Activated CD8-positive, alpha-beta memory T cell treated with anti-CD3 and anti-CD28 coated beads for 1 hour (primary cell): Measurements from ENCODE around the gene CCDC116.
"Not testable (repeated sequence)": the region's sequence is repeated elsewhere in the genome, so short reads cannot be mapped to it uniquely, and the experiment has no call there.

ENCODE experiments used
- DNase-seq, 2 donors: peaks; one replicate each; pipeline ENCODE4 v3.0.0-alpha.2; 2020; ENCODE audit warnings: low read depth in 1 of 2; ENCODE audit errors: extremely low read depth in 1 of 2

The CCDC116 gene

DNA sequence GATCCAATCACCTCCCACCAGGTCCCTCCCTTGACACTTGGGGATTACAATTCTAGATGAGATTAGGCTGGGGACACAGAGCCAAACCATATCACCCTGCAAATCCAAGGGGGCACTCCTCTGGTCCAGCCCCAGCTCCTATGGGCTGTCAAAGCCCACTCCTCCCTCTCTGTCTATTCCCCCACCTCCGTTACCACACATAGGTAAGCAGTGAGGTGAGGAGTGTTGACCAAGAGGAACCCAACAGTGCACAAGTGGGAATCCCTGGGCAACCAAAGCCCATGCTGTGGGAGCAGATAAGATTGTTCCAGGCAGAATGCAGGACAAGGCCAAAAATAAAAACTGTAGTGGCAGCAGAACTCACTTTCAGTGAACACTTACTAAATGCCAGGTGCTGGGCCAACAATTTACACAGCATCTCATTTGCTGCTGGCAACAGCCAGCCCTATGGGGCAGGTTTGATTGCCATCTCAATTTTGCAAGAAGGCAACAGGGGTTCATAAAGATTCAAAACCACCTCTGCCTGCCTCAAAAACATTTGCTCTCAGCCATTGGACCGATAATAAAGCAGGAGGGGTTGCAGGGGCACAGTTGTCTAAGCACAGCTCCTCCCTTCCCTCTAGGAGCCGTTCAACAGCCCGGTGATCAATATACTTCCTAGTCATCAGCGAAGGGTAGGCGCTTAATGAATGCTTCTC is 18.4 kb downstream of the CCDC116 start:
- DNase-seq: no peak

DNA sequence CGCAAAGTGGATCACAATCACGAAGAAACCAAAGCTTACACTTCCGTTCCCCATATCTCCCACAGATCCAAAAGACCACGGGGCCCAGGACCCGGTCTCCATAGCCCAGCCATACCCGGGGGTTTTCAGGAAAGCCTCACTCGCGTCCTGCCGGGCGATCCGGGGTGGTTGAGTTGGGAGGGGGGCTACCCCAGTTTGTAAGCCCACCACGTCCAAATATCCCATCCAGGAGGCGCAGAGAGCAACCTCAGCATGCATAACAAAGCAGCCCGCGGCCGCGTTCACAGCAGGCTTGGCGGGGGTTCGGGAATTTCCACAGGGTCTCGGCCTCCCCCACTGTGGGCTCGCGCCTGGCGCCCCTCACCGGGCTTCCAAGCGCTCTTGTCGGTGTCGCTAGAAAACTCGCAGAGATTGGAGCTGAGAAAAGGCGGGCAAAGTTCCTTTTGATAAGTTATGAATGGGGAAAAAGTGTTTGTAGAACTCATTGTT is 19.0 kb downstream of the CCDC116 start:
- DNase-seq: no peak

DNA sequence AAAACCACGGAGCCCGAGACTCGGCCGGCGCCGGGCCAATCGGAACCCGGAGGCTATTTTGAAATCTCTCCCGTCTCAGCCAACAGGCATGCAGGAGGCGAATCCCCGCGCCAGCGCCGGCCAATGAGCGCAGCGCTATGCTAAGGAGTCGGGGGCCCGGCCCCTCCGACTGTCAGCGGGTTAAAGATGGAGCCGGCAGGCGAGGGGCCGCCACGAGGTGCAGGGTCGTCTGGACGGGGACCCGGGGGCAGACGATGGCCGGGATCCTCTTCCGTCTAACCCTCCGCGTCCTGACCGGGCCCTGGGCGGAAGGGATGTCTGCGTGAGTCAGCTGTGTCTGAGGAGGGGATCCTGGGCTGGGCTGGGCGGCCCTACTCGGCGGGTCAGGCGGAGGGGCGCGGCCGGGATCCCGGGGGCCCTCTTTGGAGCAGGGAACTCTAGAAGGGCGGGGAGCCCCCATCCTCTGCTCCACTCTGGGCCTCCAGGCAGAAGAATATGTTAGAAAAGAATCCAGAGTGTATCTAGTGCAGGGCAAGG is 19.5 kb downstream of the CCDC116 start:
- DNase-seq: peak; percentile 43 to 68

DNA sequence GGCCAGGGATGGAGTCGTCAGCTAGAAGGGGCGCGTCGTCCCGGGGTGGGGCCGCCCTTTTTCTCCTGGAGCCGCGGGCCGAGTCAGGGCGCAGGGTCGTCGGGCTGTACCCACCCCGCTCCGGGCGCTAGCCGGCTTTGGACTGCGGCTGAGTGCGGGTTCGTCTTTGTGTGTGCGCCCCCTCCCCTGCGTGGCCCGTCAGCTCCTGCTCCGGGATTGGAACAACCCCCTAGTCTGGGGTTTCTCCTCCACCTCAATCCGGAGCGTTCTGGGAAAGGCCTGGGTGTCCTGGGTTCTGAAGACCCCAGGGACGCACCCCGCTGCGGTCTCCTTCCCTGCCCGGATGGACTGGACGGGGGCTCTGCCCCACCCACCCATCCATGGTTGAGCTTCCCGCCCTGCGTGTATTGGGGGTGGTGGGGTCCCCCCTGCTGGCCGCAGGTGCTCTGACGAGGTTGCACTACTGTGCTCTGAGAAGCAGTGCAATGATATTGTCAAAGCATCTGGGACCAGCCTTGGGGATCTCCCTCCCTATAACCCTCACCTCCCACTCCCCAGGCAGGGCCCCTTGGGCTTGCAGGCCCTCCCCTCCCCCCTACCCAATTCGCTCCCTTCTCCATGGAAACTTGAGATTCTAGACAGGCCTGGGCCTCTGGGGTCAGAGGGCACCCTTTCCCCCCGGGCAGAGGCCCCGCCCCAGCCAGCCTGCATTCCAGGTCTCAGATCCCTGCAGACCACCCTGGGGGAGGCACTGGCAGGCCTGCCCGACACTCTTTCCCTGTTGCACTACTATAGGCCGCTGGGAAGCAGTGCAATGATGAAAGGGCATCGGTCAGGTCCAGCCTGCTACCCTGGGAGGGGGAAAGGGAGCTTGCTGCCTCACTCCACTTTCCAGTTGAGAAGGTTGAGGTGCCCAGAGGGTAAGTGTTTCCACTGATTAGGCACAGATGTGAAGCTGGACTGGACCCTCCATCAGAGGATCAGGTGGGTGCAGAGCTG is 20.3 kb downstream of the CCDC116 start:
- no peak for DNase-seq

DNA sequence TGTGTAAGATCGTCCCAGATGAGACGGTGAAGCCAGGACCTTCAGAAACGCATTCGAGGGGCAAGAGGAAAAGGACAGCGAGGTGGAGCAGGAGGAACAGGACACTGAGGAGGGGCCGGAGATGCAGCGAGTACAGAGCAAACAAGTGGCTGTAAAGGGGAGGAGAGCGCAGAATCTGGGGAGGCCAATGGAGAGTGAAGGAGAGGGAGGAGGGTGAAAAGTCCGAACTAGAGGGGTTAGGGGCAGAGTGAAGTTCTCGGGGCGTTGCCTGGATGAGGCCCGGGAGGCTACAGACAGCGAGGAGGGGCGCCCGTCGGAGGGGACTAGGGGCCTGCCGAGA is 24.4 kb downstream of the CCDC116 start:
- DNase-seq: no peak

DNA sequence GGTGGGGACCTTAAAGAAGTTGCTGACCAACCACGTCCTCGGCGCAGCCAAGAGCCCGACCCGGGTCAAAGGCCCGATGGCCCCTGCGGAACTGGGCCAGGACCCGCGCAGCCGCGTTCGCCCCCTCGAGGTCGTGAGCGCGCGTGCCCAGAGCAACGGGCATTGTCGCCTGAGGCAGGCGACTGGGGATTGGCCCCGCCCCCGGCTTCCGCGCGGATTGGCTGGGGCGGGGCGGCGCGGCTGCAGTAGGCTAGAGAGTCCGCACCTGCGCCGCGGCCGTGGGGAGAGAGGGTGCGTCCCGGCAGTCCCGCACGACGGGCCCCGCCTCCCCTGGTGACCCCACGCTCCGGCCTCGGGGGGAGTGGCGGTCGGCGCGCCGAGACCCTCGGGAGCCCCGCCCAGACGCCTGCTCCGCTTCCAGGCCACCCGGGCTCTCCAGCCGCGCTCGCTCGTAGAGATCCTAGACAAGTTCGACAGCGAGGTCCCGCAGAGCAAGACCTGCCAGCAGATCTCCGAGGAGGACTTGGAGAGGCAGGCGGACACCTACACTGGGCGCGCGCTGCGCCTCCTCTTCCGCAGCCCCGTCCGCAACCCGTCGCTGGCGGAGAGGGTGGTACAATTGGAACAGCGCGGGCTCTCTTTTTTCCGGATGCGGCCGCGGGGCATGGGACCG is 24.9 kb downstream of the CCDC116 start:
- DNase-seq: peak in 1 of 2 donors; percentile 66

DNA sequence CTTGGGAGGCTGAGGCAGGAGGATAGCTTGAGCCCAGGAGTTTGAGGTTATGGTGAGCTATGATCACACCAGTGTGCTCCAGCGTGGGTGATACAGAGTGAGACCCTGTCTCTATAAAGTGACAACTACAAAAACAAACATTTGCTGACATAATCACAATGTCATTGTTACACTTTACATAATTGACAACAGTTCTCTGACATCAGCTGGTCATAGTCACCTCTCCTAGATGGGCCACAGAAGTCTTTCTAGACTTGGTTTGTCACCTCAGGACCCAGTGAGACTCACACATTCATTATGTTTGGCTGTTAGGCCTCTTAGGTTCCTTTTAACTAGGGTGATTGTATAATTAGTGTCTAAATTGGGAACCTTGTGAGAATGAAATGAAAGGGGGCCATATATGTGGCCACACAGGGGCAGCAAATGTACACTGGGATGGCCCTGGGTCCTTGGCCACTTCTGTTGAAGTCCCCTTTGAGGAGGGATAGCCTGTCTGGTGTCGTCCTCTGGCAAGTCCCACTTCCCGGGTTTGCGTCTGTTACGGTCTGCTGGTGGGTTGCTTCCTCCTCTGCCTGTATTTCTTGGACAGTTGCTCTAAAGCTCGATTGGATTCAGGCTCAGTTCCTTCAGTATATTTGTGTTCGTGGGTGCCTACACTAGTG is 27.4 kb downstream of the CCDC116 start:
- DNase-seq: no peak

DNA sequence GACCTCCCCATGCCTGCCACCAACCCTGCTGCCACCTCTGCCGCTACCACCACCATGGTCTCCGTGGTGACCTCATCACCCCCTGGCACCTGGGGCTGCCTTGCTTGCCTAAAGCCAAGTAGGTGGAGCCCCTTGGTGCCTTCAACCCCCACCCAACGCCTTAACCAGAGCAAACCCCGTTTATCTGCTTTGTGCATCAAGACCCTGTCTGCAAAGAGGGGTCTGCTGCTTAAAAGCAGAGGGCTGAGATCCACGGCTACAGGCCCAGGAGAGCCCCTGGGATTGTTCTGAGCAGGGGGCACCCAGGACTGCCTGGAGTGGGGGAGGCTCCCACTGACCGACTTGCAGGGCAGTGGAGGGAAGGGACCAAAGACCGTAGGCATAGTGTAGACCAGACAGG is 28.3 kb downstream of the CCDC116 start:
- DNase-seq: no peak

DNA sequence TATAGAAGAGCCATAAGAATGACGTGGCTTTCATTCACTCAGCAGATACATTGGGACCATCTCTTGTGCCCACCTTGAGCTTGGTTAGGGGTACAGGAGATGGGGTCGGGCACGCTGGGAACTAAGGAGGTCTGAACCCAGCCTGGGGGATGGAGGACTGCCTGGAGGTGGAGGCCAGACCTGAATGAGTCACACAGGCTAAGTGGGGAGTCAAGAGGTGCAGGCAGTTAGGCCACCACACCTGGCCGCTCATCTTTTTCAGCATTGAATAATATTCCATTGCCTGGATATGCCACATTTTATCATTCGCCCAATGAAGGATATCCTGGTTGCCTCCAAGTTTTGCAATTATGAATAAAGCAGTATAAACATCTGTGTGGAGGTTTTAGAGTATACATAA is 29.4 kb downstream of the CCDC116 start:
- no peak for DNase-seq

DNA sequence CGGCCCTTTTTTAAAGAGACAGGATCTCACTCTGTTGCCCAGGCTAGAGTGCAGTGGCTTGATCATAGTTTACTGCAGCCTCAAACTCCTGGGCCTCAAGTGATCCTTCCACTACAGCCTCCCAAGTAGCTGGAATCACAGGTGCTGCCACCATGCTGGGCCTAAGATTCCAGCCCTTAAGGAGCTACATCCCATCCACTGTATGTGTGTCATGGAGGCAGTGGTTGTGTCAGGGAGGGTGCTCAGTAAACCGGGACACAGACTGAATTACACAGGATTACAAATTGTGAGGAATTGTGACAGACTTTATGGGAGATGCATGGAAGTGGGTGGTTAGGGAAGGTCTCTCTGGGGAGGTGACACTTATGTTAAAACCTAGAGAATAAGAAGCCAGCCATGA is 31.2 kb downstream of the CCDC116 start:
- no peak for DNase-seq

DNA sequence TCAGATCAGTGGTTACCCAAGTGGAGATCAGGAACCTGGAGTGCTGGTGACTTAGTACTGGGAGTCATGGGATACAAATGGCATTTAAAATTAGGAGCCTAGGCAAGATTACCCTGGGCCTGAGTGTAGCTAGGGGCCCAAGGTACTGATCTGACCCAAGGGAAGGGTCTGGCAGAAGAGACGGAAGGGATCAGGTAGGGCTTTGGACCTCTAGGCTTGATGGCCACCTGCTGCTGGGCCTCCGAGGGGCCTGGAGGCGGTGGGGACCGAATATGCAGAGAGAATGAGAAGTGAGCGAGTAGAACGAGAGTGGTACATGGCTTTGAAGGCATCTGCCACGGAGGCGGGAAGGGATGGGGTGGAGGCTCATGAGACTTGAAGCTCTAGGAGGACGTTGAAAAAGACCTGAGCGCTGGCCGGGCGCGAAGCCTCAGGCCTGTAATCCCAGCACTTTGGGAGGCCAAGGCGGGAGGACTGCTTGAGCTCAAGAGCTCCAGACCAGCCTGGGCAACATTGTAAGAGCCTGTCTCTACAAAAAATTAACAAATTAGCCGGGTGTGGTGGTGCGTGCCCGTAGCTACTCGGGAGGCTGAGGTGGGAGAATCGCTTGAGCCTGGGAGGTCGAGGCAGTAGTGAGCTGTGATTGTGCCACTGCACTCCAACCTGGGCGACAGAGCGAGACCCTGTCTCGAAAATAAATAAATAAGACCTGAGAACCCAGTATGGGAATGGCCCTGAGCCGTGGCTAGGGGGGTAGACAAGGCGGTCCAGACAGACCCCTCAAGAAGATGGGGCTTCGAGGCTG is 32.7 kb downstream of the CCDC116 start:
- DNase-seq: no peak

DNA sequence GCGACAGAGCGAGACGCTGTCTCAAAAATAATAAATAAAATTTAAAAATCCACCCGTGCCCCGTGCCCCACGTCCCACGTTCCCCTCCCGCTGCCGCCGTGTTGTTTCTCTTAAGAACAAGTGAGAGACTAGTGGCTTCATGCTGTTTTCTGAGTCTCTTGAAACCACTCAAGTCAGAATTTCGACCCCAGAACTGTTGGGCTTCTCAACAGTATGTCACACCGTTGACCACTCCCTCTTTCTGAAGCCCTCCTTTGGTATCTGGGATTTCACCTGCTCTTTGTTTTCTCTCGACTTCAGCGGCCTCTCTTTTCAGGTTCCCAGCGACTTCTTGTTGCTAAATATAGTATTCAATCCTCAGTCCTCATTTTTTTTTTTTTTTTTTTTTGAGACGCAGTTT is 34.2 kb downstream of the CCDC116 start:
- DNase-seq: no peak

DNA sequence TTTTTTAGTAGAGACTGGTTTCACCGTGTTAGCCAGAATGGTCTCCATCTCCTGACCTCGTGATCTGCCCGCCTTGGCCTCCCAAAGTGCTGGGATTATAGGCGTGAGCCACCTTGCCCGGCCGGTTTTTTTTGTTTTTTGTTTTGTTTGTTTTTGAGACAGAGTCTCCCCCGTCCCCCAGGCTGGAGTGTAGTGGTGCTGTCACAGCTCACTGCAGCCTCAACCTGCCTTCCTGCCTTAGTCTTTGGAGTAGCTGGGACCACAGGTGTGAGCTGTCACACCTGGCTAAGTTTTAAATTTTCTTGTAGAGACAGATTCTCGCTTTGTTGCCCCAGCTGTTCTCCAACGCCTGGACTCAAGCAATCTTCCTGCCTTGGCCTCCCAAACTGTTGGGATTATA is 36.5 kb downstream of the CCDC116 start:
- DNase-seq: no peak

DNA sequence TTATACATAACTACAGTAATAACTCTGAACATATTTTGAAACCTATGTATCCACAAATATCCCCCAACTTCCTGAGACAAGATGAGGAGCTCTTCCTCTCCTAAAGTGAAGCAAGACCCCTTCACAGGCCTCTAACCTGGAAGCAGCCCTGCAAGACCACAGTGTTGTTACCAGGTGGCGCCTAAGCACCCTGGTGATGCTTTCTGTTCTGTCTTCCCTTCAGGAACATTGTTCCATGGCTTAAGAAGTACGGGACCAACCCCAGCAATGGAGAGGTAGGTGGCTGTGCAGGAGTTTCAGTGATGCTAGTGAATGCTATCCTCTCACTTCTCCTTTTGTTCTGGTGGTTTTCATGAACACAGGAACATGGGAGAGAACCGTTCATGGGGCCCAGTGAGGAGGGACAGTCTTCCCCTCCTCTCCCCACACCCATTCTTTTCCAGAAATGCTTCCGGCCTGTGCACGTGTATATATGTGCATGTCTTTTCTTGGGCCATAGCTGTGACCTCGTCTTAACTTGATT is 39.6 kb downstream of the CCDC116 start:
- DNase-seq: no peak

DNA sequence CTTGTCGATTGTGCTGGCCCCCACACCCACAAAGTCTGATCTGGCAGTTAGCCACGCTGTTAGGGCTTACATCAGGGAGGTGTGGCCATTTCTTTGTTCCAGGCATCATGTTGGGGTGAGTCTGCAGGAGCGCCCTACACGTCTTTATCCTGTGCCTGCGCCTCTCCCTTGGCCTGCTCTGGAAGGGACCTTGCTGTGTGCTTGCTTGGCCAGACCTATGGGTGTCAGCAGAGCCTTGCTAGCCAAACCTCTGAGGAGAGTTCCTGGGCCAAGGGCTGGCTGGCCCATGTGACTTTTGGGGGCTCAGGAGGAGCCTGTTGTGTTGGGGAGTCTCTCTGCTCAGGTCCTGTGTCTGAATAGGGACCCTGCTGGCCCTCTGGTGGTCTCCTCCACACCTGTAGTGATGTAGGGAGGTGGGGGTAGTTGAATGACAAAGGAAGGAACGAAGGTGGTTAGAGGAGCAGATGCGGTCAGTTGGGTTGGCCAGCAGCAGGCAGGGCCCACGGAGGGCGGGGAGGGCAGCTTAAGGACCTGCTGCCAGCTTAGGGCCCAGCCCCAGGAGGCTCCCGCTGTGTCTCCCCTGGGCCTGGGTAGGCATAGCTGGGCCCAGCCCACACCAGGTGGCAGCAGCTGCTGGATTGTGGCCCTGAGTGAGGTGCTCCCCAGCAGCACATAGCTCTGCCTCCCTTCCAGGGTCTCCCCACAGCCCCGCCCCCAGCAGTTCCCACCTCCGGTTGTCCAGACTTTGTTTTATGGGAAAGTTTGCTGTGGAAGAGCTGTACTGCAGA is 41.2 kb downstream of the CCDC116 start:
- DNase-seq: no peak

DNA sequence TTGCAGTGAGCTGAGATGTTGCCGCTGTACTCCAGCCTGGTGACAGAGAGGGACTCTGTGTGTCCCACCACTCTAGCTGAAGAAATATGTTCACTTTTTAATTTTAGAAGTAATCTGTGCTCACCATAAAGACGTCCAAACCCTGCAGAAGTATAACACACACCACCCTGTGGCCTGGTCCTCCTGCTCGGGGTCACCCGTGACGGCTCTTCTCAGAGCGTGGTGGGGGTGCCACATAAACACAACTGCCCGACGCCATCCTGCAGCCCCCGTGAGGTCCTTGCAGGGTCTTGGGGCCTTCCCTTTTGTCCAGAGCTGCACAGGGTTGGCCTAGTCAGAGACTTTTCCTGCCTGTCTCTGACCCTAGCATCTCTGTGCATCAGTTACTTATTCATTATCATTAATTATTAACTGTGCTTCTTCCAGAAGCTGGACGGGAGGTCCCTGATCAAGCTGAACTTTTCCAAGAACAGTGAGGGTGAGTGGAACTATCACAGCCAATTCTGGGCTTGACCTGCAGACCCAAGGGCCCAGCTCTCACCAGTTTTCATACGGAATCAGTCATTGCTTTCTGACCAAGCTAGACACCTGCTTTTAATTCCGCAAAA is 42.2 kb downstream of the CCDC116 start:
- DNase-seq: no peak

DNA sequence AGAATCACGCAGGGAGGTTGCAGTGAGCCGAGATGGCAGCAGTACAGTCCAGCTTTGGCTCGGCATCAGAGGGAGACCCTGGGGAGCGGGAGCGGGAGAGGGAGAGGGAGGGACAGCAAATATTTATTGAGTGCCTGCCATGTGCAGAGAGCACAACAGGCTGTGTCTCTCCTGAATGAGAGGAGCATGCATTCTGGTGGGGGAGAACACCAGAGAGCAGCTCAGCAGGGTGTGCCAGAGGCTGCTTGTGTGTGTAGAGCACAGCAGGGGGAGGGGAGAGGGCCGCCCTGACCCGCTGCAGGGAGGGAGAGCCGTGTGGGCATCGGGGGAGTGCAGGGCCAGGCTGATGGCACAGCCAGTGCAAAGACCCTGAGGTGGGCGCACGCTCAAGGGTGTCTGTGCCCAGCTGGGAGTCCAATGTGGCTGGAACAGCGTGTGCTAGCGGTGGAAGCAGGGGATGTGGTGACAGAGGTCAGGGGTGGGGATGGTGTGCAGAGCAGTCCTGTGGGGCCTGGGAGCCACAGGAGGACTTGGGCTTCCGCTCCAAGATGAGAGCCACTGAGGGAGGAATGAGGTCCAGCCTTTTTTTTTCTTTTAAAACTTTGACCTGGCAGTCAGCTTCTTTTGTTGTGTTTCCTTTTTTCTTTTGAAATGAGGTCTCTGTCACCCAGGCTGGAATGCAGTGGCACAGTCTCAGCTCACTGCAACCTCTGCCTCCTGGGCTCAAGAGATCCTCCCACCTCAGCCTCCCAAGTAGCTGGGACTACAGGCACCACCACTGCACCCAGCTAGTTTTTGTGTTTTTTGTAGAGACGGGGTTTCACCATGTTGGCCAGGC is 45.3 kb downstream of the CCDC116 start:
- DNase-seq: no peak

DNA sequence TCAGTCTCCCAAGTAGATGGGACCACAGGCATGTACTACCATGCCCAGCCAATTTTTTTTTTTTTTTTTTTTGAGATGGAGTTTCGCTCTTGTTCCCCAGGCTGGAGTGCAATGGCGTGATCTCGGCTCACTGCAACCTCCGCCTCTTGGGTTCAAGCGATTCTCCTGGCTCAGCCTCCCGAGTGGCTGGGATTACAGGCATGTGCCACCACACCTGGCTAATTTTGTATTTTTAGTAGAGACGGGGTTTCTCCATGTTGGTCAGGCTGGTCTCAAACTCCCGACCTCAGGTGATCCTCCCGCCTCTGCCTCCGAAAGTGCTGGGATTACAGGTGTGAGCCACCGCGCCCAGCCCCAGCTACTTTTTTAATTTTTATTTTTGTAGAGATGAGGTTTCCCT is 46.3 kb downstream of the CCDC116 start:
- DNase-seq: not testable (repeated sequence)
